NT2/D1 (cell line): ENCODE data around the gene BCL2L1.

Source experiments
- SUZ12 ChIP-seq: IDR thresholded peaks from 2 replicates; pipeline ENCODE4 v1.6.1; 2011; ENCODE audit not compliant: insufficient read length, insufficient read depth; ENCODE audit errors: extremely low read depth
- YY1 ChIP-seq: IDR thresholded peaks from 2 replicates; pipeline ENCODE4 v1.6.1; 2011; ENCODE audit not compliant: insufficient read length, insufficient read depth
- ZNF274 ChIP-seq: IDR thresholded peaks from 2 replicates; pipeline ENCODE4 v1.6.1; 2011; ENCODE audit warnings: mild to moderate bottlenecking, low read depth, low read length

- TF ChIP-seq SUZ12 (no peak), YY1 (no peak), ZNF274 (no peak)
These were observed 30.9 kb downstream of the BCL2L1 start for GRCh38 chr20:31691646-31692275.
